BLaER1 (cell line): ENCODE measurements around the gene EPB41L4B.
A peak's percentile ranks its signal among the peaks of the same experiment; 100 is the strongest.

Source experiments
- H3K27ac ChIP-seq: shearing (Covaris generic); formaldehyde crosslinking; 2 replicates; pipeline ENCODE4 v1.8.1; 2022
- H3K27me3 ChIP-seq: shearing (Covaris generic); formaldehyde crosslinking; 2 replicates; pipeline ENCODE4 v1.8.1; 2022
- H3K36me3 ChIP-seq: shearing (Covaris generic); formaldehyde crosslinking; 2 replicates; pipeline ENCODE4 v1.8.1; 2022
- H3K4me1 ChIP-seq: shearing (Covaris generic); formaldehyde crosslinking; 2 replicates; pipeline ENCODE4 v1.8.1; 2022
- H3K4me2 ChIP-seq: shearing (Covaris generic); formaldehyde crosslinking; 2 replicates; pipeline ENCODE4 v1.8.1; 2022
- H3K4me3 ChIP-seq: shearing (Covaris generic); formaldehyde crosslinking; 2 replicates; pipeline ENCODE4 v1.8.1; 2022
- H3K9ac ChIP-seq: shearing (Covaris generic); formaldehyde crosslinking; 2 replicates; pipeline ENCODE4 v1.8.1; 2022
- H3K9me3 ChIP-seq: shearing (Covaris generic); formaldehyde crosslinking; 2 replicates; pipeline ENCODE4 v1.8.1; 2022
- H4K20me1 ChIP-seq: shearing (Covaris generic); formaldehyde crosslinking; 2 replicates; pipeline ENCODE4 v1.8.1; 2022
- Cebpa-rat ChIP-seq: shearing (Covaris generic); IDR thresholded peaks from 2 replicates; pipeline ENCODE4 v1.8.1; 2022

EPB41L4B gene

GRCh38 chr9:109314011-109314531, 6.8 kb downstream of the EPB41L4B start:
- no peaks in the 10 kb centered on the region for H3K9me3 ChIP-seq
- H3K4me2 ChIP-seq = no peak overlapping the region
- no peak overlapping the region for H3K9ac ChIP-seq
- no peak for TF ChIP-seq Cebpa-rat
- no peak overlapping the region for H3K27ac ChIP-seq
- no peaks in the 10 kb centered on the region for H3K36me3 ChIP-seq
- no peak overlapping the region for H3K4me3 ChIP-seq
- H3K4me1 ChIP-seq = peaks cover 23% of the 10 kb centered on the region
- H3K27me3 ChIP-seq = peaks cover 27% of the 10 kb centered on the region
- peaks cover 28% of the 10 kb centered on the region for H4K20me1 ChIP-seq

- Histone ChIP-seq H3K9me3 (no peaks in the 10 kb centered on the region), H3K27ac (no peak overlapping the region), H3K4me3 (no peak overlapping the region), H3K4me2 (no peak overlapping the region), H3K36me3 (no peaks in the 10 kb centered on the region), H3K4me1 (peaks cover 18% of the 10 kb centered on the region), H3K9ac (no peak overlapping the region), H3K27me3 (peaks cover 20% of the 10 kb centered on the region), H4K20me1 (peaks cover 21% of the 10 kb centered on the region)
- no peak for TF ChIP-seq Cebpa-rat
These were observed 7.5 kb downstream of the EPB41L4B start for GRCh38 chr9:109313351-109313750.

- TF ChIP-seq Cebpa-rat = no peak
- Histone ChIP-seq H3K4me3 (no peak overlapping the region), H3K9me3 (no peaks in the 10 kb centered on the region), H3K9ac (no peak overlapping the region), H3K36me3 (no peaks in the 10 kb centered on the region), H3K27ac (no peak overlapping the region), H4K20me1 (peaks cover 15% of the 10 kb centered on the region; the same call in 1 of the 2 replicates), H3K4me2 (peak overlapping the region; percentile 0; the same call in 1 of the 2 replicates), H3K27me3 (peaks cover 14% of the 10 kb centered on the region), H3K4me1 (peaks cover 18% of the 10 kb centered on the region)
These were observed 8.1 kb downstream of the EPB41L4B start for GRCh38 chr9:109312783-109313182.

- H3K4me1 ChIP-seq = peaks cover 18% of the 10 kb centered on the region
- peak overlapping the region; percentile 0; the same call in 1 of the 2 replicates for H3K4me2 ChIP-seq
- H3K9ac ChIP-seq = no peak overlapping the region
- H3K36me3 ChIP-seq = no peaks in the 10 kb centered on the region
- H3K9me3 ChIP-seq = no peaks in the 10 kb centered on the region
- H3K27ac ChIP-seq = no peak overlapping the region
- no peak for TF ChIP-seq Cebpa-rat
- no peak overlapping the region for H3K4me3 ChIP-seq
- peaks cover 6% of the 10 kb centered on the region; the same call in 1 of the 2 replicates for H4K20me1 ChIP-seq
- peaks cover 3% of the 10 kb centered on the region; the same call in 1 of the 2 replicates for H3K27me3 ChIP-seq
These were observed 9.1 kb downstream of the EPB41L4B start for GRCh38 chr9:109311731-109312130.

GRCh38 chr9:109311286-109311685, 9.6 kb downstream of the EPB41L4B start:
- Histone ChIP-seq H3K27me3 (no peaks in the 10 kb centered on the region), H3K27ac (no peak overlapping the region), H3K4me3 (no peak overlapping the region), H3K36me3 (no peaks in the 10 kb centered on the region), H3K9ac (no peak overlapping the region), H4K20me1 (peaks cover 3% of the 10 kb centered on the region; the same call in 1 of the 2 replicates), H3K9me3 (no peaks in the 10 kb centered on the region), H3K4me2 (peak overlapping the region; percentile 0; the same call in 1 of the 2 replicates), H3K4me1 (peaks cover 18% of the 10 kb centered on the region)
- no peak for TF ChIP-seq Cebpa-rat

GRCh38 chr9:109310486-109310901, 10.4 kb downstream of the EPB41L4B start:
- Histone ChIP-seq H3K9ac (no peak overlapping the region), H3K9me3 (no peaks in the 10 kb centered on the region), H3K27ac (no peak overlapping the region), H3K4me2 (no peak overlapping the region), H3K36me3 (no peaks in the 10 kb centered on the region), H3K27me3 (no peaks in the 10 kb centered on the region), H3K4me3 (no peak overlapping the region), H3K4me1 (peaks cover 18% of the 10 kb centered on the region), H4K20me1 (no peaks in the 10 kb centered on the region)
- no peak for TF ChIP-seq Cebpa-rat

- Histone ChIP-seq H3K4me3 (no peak overlapping the region), H3K36me3 (no peaks in the 10 kb centered on the region), H4K20me1 (no peaks in the 10 kb centered on the region), H3K27ac (no peak overlapping the region), H3K4me1 (peaks cover 18% of the 10 kb centered on the region), H3K9me3 (no peaks in the 10 kb centered on the region), H3K4me2 (no peak overlapping the region), H3K27me3 (no peaks in the 10 kb centered on the region), H3K9ac (no peak overlapping the region)
- no peak for TF ChIP-seq Cebpa-rat
These were observed 11.6 kb downstream of the EPB41L4B start for GRCh38 chr9:109309282-109309681.

GRCh38 chr9:109307380-109308240, 13.2 kb downstream of the EPB41L4B start:
- Histone ChIP-seq H3K36me3 (no peaks in the 10 kb centered on the region), H3K4me2 (no peak overlapping the region), H3K27ac (no peak overlapping the region), H4K20me1 (no peaks in the 10 kb centered on the region), H3K9ac (no peak overlapping the region), H3K9me3 (no peaks in the 10 kb centered on the region), H3K4me3 (no peak overlapping the region), H3K27me3 (no peaks in the 10 kb centered on the region), H3K4me1 (peaks cover 16% of the 10 kb centered on the region)
- no peak for TF ChIP-seq Cebpa-rat

GRCh38 chr9:109305801-109306200, 15.1 kb downstream of the EPB41L4B start:
- no peak for TF ChIP-seq Cebpa-rat
- no peak overlapping the region for H3K9ac ChIP-seq
- H3K4me1 ChIP-seq = no peaks in the 10 kb centered on the region
- no peaks in the 10 kb centered on the region for H3K27me3 ChIP-seq
- no peaks in the 10 kb centered on the region for H4K20me1 ChIP-seq
- no peak overlapping the region for H3K27ac ChIP-seq
- no peaks in the 10 kb centered on the region for H3K36me3 ChIP-seq
- no peaks in the 10 kb centered on the region for H3K9me3 ChIP-seq
- no peak overlapping the region for H3K4me3 ChIP-seq
- no peak overlapping the region for H3K4me2 ChIP-seq

- no peaks in the 10 kb centered on the region for H4K20me1 ChIP-seq
- H3K4me2 ChIP-seq = no peak overlapping the region
- no peak for TF ChIP-seq Cebpa-rat
- H3K36me3 ChIP-seq = no peaks in the 10 kb centered on the region
- H3K9ac ChIP-seq = no peak overlapping the region
- no peaks in the 10 kb centered on the region for H3K9me3 ChIP-seq
- no peaks in the 10 kb centered on the region for H3K27me3 ChIP-seq
- no peaks in the 10 kb centered on the region for H3K4me1 ChIP-seq
- H3K27ac ChIP-seq = no peak overlapping the region
- H3K4me3 ChIP-seq = no peak overlapping the region
These were observed 16.5 kb downstream of the EPB41L4B start for GRCh38 chr9:109304347-109304746.
